ENCODE measurements around the gene DENND2C.

DENND2C gene

GRCh38 chr1:114666954-114667353, 2.9 kb downstream of the DENND2C start:
- DNase-seq, result no peak
- Histone ChIP-seq H3K4me3 (ENCODE audit: low read length) (no peak overlapping the region), H3K79me2 (ENCODE audit: low read length) (peaks cover 69% of the 10 kb centered on the region), H3K9me3 (replicated peaks; ENCODE audit: insufficient read depth, low read length) (no peaks in the 10 kb centered on the region), H2AFZ (ENCODE audit: low read length) (no peak overlapping the region), H3K27ac (ENCODE audit: low read length) (no peak overlapping the region), H3K9me2 (replicated peaks; ENCODE audit: insufficient read depth, low read length) (no peaks in the 10 kb centered on the region), H3K27me3 (replicated peaks; ENCODE audit: insufficient read depth, low read length) (no peaks in the 10 kb centered on the region), H3K36me3 (replicated peaks; ENCODE audit: insufficient read depth, low read length) (no peaks in the 10 kb centered on the region), H3F3A (ENCODE audit: insufficient read depth, low read length) (peaks cover 21% of the 10 kb centered on the region), H3K9ac (ENCODE audit: low read length) (no peak overlapping the region), H4K20me1 (ENCODE audit: insufficient read depth, low read length) (no peaks in the 10 kb centered on the region), H3K4me2 (ENCODE audit: low read depth, low read length) (no peak overlapping the region), H3K4me1 (ENCODE audit: low read length) (peaks cover 6% of the 10 kb centered on the region; the same call in 1 of the 2 replicates)
- no peak for TF ChIP-seq CTCF (IDR thresholded peaks at IDR 0.05; ENCODE audit: low read length)
- no peak for TF ChIP-seq EZH2 (optimal IDR thresholded peaks at IDR 0.05; ENCODE audit: low read depth, low read length)
- TF ChIP-seq EZH2phosphoT487 (IDR thresholded peaks at IDR 0.05; ENCODE audit: low read length), result no peak

- H4K20me1 ChIP-seq (ENCODE audit: insufficient read depth, low read length), result no peaks in the 10 kb centered on the region
- H3K9me3 ChIP-seq (replicated peaks; ENCODE audit: insufficient read depth, low read length), result no peaks in the 10 kb centered on the region
- no peak for DNase-seq
- no peak overlapping the region for H3K4me2 ChIP-seq (ENCODE audit: low read depth, low read length)
- no peak overlapping the region for H3K4me3 ChIP-seq (ENCODE audit: low read length)
- no peaks in the 10 kb centered on the region for H3F3A ChIP-seq (ENCODE audit: insufficient read depth, low read length)
- no peak overlapping the region for H2AFZ ChIP-seq (ENCODE audit: low read length)
- H3K9me2 ChIP-seq (replicated peaks; ENCODE audit: insufficient read depth, low read length), result no peaks in the 10 kb centered on the region
- no peak for TF ChIP-seq EZH2phosphoT487 (IDR thresholded peaks at IDR 0.05; ENCODE audit: low read length)
- no peak for TF ChIP-seq CTCF (IDR thresholded peaks at IDR 0.05; ENCODE audit: low read length)
- no peak for TF ChIP-seq EZH2 (optimal IDR thresholded peaks at IDR 0.05; ENCODE audit: low read depth, low read length)
- H3K27me3 ChIP-seq (replicated peaks; ENCODE audit: insufficient read depth, low read length), result no peaks in the 10 kb centered on the region
- H3K9ac ChIP-seq (ENCODE audit: low read length), result no peak overlapping the region
- no peak overlapping the region for H3K27ac ChIP-seq (ENCODE audit: low read length)
- H3K79me2 ChIP-seq (ENCODE audit: low read length), result peaks cover 65% of the 10 kb centered on the region
- H3K36me3 ChIP-seq (replicated peaks; ENCODE audit: insufficient read depth, low read length), result no peaks in the 10 kb centered on the region
- H3K4me1 ChIP-seq (ENCODE audit: low read length), result no peaks in the 10 kb centered on the region
Measured at GRCh38 chr1:114660238-114660637, 9.6 kb downstream of the DENND2C start.

GRCh38 chr1:114651893-114652292, 18.0 kb downstream of the DENND2C start:
- Histone ChIP-seq H3F3A (ENCODE audit: insufficient read depth, low read length) (no peaks in the 10 kb centered on the region), H3K4me3 (ENCODE audit: low read length) (no peak overlapping the region), H3K4me1 (ENCODE audit: low read length) (no peaks in the 10 kb centered on the region), H3K4me2 (ENCODE audit: low read depth, low read length) (no peak overlapping the region), H3K36me3 (replicated peaks; ENCODE audit: insufficient read depth, low read length) (no peaks in the 10 kb centered on the region), H3K9me2 (replicated peaks; ENCODE audit: insufficient read depth, low read length) (no peaks in the 10 kb centered on the region), H3K27ac (ENCODE audit: low read length) (no peak overlapping the region), H3K9ac (ENCODE audit: low read length) (no peak overlapping the region), H3K9me3 (replicated peaks; ENCODE audit: insufficient read depth, low read length) (no peaks in the 10 kb centered on the region), H3K79me2 (ENCODE audit: low read length) (peaks cover 23% of the 10 kb centered on the region), H4K20me1 (ENCODE audit: insufficient read depth, low read length) (no peaks in the 10 kb centered on the region), H3K27me3 (replicated peaks; ENCODE audit: insufficient read depth, low read length) (no peaks in the 10 kb centered on the region), H2AFZ (ENCODE audit: low read length) (no peak overlapping the region)
- no peak for TF ChIP-seq EZH2phosphoT487 (IDR thresholded peaks at IDR 0.05; ENCODE audit: low read length)
- no peak for TF ChIP-seq CTCF (IDR thresholded peaks at IDR 0.05; ENCODE audit: low read length)
- TF ChIP-seq EZH2 (optimal IDR thresholded peaks at IDR 0.05; ENCODE audit: low read depth, low read length), result no peak
- DNase-seq, result no peak

Data from MM.1S (cell line).